GM12878 (cell line): ENCODE measurements around the gene TRAPPC3. TPM values are rescaled to one million over a fixed set of nuclear protein-coding genes. Genes with fewer than 3 reads are reported as not detected.

ENCODE experiments used
- ATAC-seq: fragments of 200-7000 bp; cut with Tn5 transposase; 3 replicates; pipeline ENCODE4 v1.9.1; 2020; ENCODE audit warnings: mild to moderate bottlenecking, moderate library complexity
- BruUV-seq: library from RNA; stranded (reverse); fragments of 400-500 nt; replicated peaks from 2 replicates; lab custom pipeline; 2021; lab: Mats Ljungman, UMichigan
- CTCF ChIA-PET: fragments of 300-600 bp; sonication (Branson Sonifier 250); formaldehyde crosslinking; extraction: SDS; loops from one replicate; lab custom pipeline; 2021; ENCODE audit warnings: inconsistent platforms; lab: Yijun Ruan, JAX
- POLR2A ChIA-PET: fragments of 350-600 bp; formaldehyde crosslinking; extraction: SDS; loops from one replicate; lab custom pipeline; 2021; ENCODE audit warnings: inconsistent platforms; lab: Charles Lee
- RAD21 ChIA-PET: fragments of 300-600 bp; sonication (Branson Sonifier 250); formaldehyde crosslinking; loops from one replicate; lab custom pipeline; 2023; ENCODE audit warnings: antibody characterized with exemption; ENCODE audit not compliant: unreplicated experiment; lab: Charles Lee
- SMC1A ChIA-PET: fragments of 300-600 bp; sonication (Branson Sonifier 250); formaldehyde crosslinking; loops from one replicate; lab custom pipeline; 2023; ENCODE audit not compliant: unreplicated experiment, uncharacterized antibody; lab: Charles Lee
- DNase-seq: peaks from one replicate; pipeline ENCODE4 v3.0.0-alpha.2; 2011; ENCODE audit warnings: low read depth, low spot score
- FAIRE-seq: peaks from 3 replicates; lab custom pipeline; 2011; peaks lifted over from hg19 to GRCh38; lab: Jason Lieb, UNC
- H2AFZ ChIP-seq: 2 replicates; pipeline ENCODE4 v1.6.0; 2011; ENCODE audit warnings: low read depth, low read length, control low read depth; ENCODE audit not compliant: control insufficient read depth
- H3K27ac ChIP-seq: 2 replicates; pipeline ENCODE4 v1.5.1; 2011; ENCODE audit warnings: control low read depth; ENCODE audit not compliant: control insufficient read depth, insufficient read depth
- H3K27me3 ChIP-seq, 2 experiments: replicated peaks in 1 of 2; 2 replicates each; pipeline versions ENCODE4 v1.6.0 to v1.6.1; 2011; ENCODE audit warnings: low read length in 1 of 2; ENCODE audit not compliant: control insufficient read depth in 2 of 2, insufficient read depth in 2 of 2
- H3K36me3 ChIP-seq, 2 experiments: 2 replicates each; pipeline ENCODE4 v1.5.1; 2011; ENCODE audit warnings: low read length in 1 of 2; ENCODE audit not compliant: control insufficient read depth in 2 of 2, insufficient read depth in 2 of 2
- H3K4me1 ChIP-seq: 2 replicates; pipeline ENCODE4 v1.6.1; 2011; ENCODE audit warnings: mild to moderate bottlenecking, low read length, moderate library complexity, mixed read lengths; ENCODE audit not compliant: control insufficient read depth, insufficient read depth
- H3K4me2 ChIP-seq: 2 replicates; pipeline ENCODE4 v1.6.0; 2011; ENCODE audit warnings: control low read depth; ENCODE audit not compliant: control insufficient read depth, insufficient read depth
- H3K4me3 ChIP-seq: fragments of 200-600 bp; sonication (generic); 2 replicates; pipeline ENCODE4 v1.5.1; 2016
- H3K79me2 ChIP-seq: 2 replicates; pipeline ENCODE4 v1.6.0; 2011; ENCODE audit warnings: low read length; ENCODE audit not compliant: control insufficient read depth, insufficient read depth
- H3K9ac ChIP-seq: 2 replicates; pipeline ENCODE4 v1.8.0; 2011; ENCODE audit warnings: low read length, control low read depth, mixed read lengths; ENCODE audit not compliant: control insufficient read depth, insufficient read depth
- H3K9me3 ChIP-seq: replicated peaks from 3 replicates; pipeline ENCODE4 v1.5.1; 2011; ENCODE audit warnings: mild to moderate bottlenecking, low read length; ENCODE audit not compliant: control insufficient read depth, insufficient read depth
- H4K20me1 ChIP-seq: 2 replicates; pipeline ENCODE4 v1.6.0; 2011; ENCODE audit not compliant: control insufficient read depth, insufficient read depth
- KLF5 ChIP-seq: fragments of 450-650 bp; IDR thresholded peaks from 2 replicates; pipeline ENCODE4 v1.6.1; 2014; ENCODE audit warnings: mild to moderate bottlenecking; ENCODE audit not compliant: partially characterized antibody
- POLR2A ChIP-seq: IDR thresholded peaks from 2 replicates; pipeline ENCODE4 v1.6.1; 2011; ENCODE audit warnings: low read depth, mild to moderate bottlenecking, low read length
- POLR2AphosphoS2 ChIP-seq: IDR thresholded peaks from 2 replicates; pipeline ENCODE4 v1.6.1; 2011; ENCODE audit warnings: low read depth, mild to moderate bottlenecking, low read length, improper control_type of control experiment, moderate library complexity
- RAD21 ChIP-seq: IDR thresholded peaks from 2 replicates; pipeline ENCODE4 v1.6.1; 2011; ENCODE audit warnings: mild to moderate bottlenecking, low read depth, low read length, moderate library complexity; ENCODE audit not compliant: insufficient read depth
- WGBS: methylation state at CpG from one replicate; pipeline ENCODE4 v1.1.6; 2016; ENCODE audit warnings: low lambda C conversion rate; ENCODE audit not compliant: insufficient replicate concordance, insufficient coverage; ENCODE audit errors: missing lambda C conversion rate; 5-methylcytosine and 5-hydroxymethylcytosine counted together
- in situ Hi-C: fragments of 300-500 bp; cut with MboI; formaldehyde crosslinking; loops from 9 replicates; pipeline ENCODE4 v1.14.3; 2018; ENCODE audit warnings: mixed read lengths
- intact Hi-C: fragments of 100-400 bp; cut with micrococcal nuclease; formaldehyde crosslinking; loops from one replicate; pipeline ENCODE4 v1.14.2; 2022; ENCODE audit not compliant: unreplicated experiment
- polyA plus RNA-seq, 11 experiments: library from polyadenylated mRNA; depleted of rRNA in 4 of 11; unstranded in 6 of 11; stranded (reverse) in 5 of 11; fragments of >200 nt; fragmentation: Nextera tagmentation in 4 of 11; fragmentation: Illumina TruSeq in 1 of 11; extraction: Ambion mirVana in 4 of 11; extraction: Trizol in 1 of 11; gene quantifications; 1 replicate in 1 of 11; 2 replicates in 10 of 11; pipeline versions ENCODE4 v1.2.1 to v1.2.3, GENCODE V29; 2011 to 2016; ENCODE audit warnings: inconsistent platforms in 2 of 11, missing spikeins in 2 of 11, low read depth in 1 of 11
- total RNA-seq, 4 experiments: library from RNA; depleted of rRNA in 3 of 4; stranded (reverse); fragments of >200 nt in 3 of 4; fragmentation: Illumina TruSeq in 1 of 4; extraction: Trizol in 1 of 4; gene quantifications; 2 replicates each; pipeline versions ENCODE4 v1.2.1 to v1.2.3, GENCODE V29; 2013 to 2021
- TF ChIP-seq, protein P1 (sequence below), 3 experiments: IDR thresholded peaks in 2 of 3; conservative IDR thresholded peaks in 1 of 3; 2 replicates each; pipeline ENCODE4 v1.5.1; 2011; ENCODE audit warnings: low read depth in 3 of 3, low read length in 3 of 3, mild to moderate bottlenecking in 3 of 3, control low read depth in 2 of 3, moderate library complexity in 2 of 3, inconsistent platforms in 1 of 3, mixed read lengths in 1 of 3; ENCODE audit not compliant: control insufficient read depth in 2 of 3, insufficient read depth in 1 of 3; ENCODE audit errors: extremely low read depth in 1 of 3
- TF ChIP-seq, protein P2 (sequence below): fragments of 450-650 bp; IDR thresholded peaks from 2 replicates; pipeline ENCODE4 v1.6.1; 2017; ENCODE audit warnings: mild to moderate bottlenecking, moderate library complexity

Gene TRAPPC3
- total and polyA plus RNA-seq, 10 of the 15 experiments (the other 5 are each of a cell fraction or from before 2014, with no cell fraction given): 14.7 to 122 (median 70.5) TPM

DNA sequence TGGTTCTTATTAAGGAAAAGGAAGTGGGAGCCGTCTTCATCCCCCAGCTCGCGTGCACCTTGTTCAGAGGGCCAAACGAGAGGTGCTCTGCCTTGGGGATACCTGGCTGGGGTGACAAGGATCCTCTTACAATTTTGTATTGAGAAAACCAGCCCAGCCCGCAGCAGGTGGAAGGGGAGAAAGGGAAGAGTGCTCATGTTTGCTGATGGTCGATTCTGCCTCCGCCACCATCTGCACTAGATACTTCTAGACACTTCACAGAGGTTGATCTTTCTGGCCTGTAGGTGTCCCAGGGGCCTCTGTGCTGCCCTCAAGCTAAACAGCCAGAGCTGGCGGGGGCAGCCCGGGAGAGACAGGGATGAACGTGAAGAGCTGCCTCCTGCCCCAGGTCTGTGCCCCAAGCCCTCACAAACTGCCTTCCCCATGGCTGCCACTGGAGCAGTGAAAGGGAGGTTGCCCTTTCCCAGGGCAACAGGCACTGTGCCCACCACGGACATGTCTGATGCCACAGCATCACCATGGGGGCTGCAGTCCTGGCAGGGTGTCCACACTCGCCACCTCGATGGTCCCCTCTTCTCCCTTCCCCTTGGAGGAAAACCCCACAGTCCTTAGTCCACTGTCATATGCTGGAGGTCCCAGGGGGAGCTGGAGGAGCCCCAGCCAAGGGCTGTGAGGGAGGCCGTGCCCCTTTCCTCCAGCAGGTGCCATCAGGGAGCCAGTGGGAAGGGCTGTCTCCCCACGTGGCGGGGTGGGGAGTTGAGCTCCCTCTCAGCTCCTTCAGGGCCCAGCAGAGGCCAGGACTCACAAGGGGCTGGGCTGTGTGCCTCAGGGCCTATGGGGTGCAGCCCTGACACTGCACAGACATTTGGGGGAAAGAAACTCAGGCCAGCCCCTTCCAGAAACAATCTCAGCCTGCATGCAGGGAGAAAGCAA lies 52.5 kb downstream of the TRAPPC3 start:
- no TSS peak for BruUV-seq
- Histone ChIP-seq H3K4me1 (no peaks in the 10 kb centered on the region), H3K9me3 (no peaks in the 10 kb centered on the region), H3K79me2 (no peaks in the 10 kb centered on the region; the same call in 1 of the 2 replicates), H3K27ac (no peak overlapping the region), H3K4me3 (no peak overlapping the region), H4K20me1 (no peaks in the 10 kb centered on the region), H2AFZ (no peak overlapping the region), H3K4me2 (no peak overlapping the region), H3K27me3 (no peaks in the 10 kb centered on the region), H3K36me3 (peaks cover 12 to 18% of the 10 kb centered on the region in 2 experiments), H3K9ac (no peak overlapping the region)
- 0 out of 2 replicates have a peak, but pooled peaks have one; percentile 14 for TF ChIP-seq POLR2AphosphoS2
- TF ChIP-seq, protein P1, sequence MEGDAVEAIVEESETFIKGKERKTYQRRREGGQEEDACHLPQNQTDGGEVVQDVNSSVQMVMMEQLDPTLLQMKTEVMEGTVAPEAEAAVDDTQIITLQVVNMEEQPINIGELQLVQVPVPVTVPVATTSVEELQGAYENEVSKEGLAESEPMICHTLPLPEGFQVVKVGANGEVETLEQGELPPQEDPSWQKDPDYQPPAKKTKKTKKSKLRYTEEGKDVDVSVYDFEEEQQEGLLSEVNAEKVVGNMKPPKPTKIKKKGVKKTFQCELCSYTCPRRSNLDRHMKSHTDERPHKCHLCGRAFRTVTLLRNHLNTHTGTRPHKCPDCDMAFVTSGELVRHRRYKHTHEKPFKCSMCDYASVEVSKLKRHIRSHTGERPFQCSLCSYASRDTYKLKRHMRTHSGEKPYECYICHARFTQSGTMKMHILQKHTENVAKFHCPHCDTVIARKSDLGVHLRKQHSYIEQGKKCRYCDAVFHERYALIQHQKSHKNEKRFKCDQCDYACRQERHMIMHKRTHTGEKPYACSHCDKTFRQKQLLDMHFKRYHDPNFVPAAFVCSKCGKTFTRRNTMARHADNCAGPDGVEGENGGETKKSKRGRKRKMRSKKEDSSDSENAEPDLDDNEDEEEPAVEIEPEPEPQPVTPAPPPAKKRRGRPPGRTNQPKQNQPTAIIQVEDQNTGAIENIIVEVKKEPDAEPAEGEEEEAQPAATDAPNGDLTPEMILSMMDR (IDR thresholded peaks at IDR 0.05 in 2 of 3, conservative IDR thresholded peaks at IDR 0.05 in 1 of 3; ENCODE audit: control insufficient read depth in 2 of 3, extremely low read depth in 1 of 3, insufficient read depth in 1 of 3, low read depth in 3 of 3, low read length in 3 of 3): peak in 2 of 3 experiments; percentile 21 to 35; a peak in 1 of 6 replicates
- peak; percentile 36 for TF ChIP-seq POLR2A
- TF ChIP-seq, protein P2, sequence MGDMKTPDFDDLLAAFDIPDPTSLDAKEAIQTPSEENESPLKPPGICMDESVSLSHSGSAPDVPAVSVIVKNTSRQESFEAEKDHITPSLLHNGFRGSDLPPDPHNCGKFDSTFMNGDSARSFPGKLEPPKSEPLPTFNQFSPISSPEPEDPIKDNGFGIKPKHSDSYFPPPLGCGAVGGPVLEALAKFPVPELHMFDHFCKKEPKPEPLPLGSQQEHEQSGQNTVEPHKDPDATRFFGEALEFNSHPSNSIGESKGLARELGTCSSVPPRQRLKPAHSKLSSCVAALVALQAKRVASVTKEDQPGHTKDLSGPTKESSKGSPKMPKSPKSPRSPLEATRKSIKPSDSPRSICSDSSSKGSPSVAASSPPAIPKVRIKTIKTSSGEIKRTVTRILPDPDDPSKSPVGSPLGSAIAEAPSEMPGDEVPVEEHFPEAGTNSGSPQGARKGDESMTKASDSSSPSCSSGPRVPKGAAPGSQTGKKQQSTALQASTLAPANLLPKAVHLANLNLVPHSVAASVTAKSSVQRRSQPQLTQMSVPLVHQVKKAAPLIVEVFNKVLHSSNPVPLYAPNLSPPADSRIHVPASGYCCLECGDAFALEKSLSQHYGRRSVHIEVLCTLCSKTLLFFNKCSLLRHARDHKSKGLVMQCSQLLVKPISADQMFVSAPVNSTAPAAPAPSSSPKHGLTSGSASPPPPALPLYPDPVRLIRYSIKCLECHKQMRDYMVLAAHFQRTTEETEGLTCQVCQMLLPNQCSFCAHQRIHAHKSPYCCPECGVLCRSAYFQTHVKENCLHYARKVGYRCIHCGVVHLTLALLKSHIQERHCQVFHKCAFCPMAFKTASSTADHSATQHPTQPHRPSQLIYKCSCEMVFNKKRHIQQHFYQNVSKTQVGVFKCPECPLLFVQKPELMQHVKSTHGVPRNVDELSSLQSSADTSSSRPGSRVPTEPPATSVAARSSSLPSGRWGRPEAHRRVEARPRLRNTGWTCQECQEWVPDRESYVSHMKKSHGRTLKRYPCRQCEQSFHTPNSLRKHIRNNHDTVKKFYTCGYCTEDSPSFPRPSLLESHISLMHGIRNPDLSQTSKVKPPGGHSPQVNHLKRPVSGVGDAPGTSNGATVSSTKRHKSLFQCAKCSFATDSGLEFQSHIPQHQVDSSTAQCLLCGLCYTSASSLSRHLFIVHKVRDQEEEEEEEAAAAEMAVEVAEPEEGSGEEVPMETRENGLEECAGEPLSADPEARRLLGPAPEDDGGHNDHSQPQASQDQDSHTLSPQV: no peak
- no peak for TF ChIP-seq KLF5
- TF ChIP-seq RAD21: 0 out of 2 replicates have a peak, but pooled peaks have one; percentile 6
- FAIRE-seq (no peak), ATAC-seq (peak; percentile 61), DNase-seq (no peak)
- RAD21 ChIA-PET: interaction anchor here (0.8 kb wide), 1 partner anchor 53 kb away, joined by 3 read pairs; no protein-coding TSS in a partner anchor
- in situ Hi-C loops (no loop called here), intact Hi-C loops (loop anchor here (5.0 kb wide), 1 partner anchor 326 kb away; no protein-coding TSS in a partner anchor)
- POLR2A ChIA-PET: no interaction called here
- CTCF ChIA-PET: interaction anchor here (0.6 to 2.6 kb wide), 7 partner anchors 38 to 325 kb away, joined by 3 to 9 read pairs (median 4); partner anchors contain the start of genes THRAP3 and TRAPPC3
- 80% methylated on average over 16 of the region's 16 CpGs for WGBS
- SMC1A ChIA-PET: interaction anchor here (1.5 kb wide), 1 partner anchor 38 kb away, joined by 5 read pairs; no protein-coding TSS in a partner anchor
